Hepatocyte (in vitro differentiated cells): ENCODE data around the gene MAB21L3. TPM values are rescaled to one million over a fixed set of nuclear protein-coding genes. Genes with fewer than 3 reads are reported as not detected.

ENCODE experiments used
- DNase-seq: peaks from one replicate; pipeline ENCODE4 v3.0.0-alpha.2; 2016; ENCODE audit warnings: low spot score
- H2AFZ ChIP-seq: fragments of 200-600 bp; sonication (generic); 2 replicates; pipeline ENCODE4 v1.6.0; 2016; ENCODE audit warnings: antibody characterized with exemption, mild to moderate bottlenecking
- H3K27ac ChIP-seq: fragments of 200-600 bp; sonication (generic); 2 replicates; pipeline ENCODE4 v1.5.1; 2016; ENCODE audit warnings: mild to moderate bottlenecking
- H3K27me3 ChIP-seq: fragments of 200-600 bp; sonication (generic); 2 replicates; pipeline ENCODE4 v1.6.1; 2016
- H3K36me3 ChIP-seq: fragments of 200-600 bp; sonication (generic); replicated peaks from 2 replicates; pipeline ENCODE4 v1.5.1; 2016; ENCODE audit warnings: low read depth; ENCODE audit not compliant: insufficient read depth
- H3K4me1 ChIP-seq: fragments of 200-600 bp; sonication (generic); 2 replicates; pipeline ENCODE4 v1.5.1; 2016; ENCODE audit warnings: mild to moderate bottlenecking, moderate library complexity; ENCODE audit not compliant: insufficient read depth
- H3K4me2 ChIP-seq: fragments of 200-600 bp; sonication (generic); 2 replicates; pipeline ENCODE4 v1.6.0; 2016
- H3K4me3 ChIP-seq: fragments of 200-600 bp; sonication (generic); 2 replicates; pipeline ENCODE4 v1.5.1; 2016; ENCODE audit warnings: mild to moderate bottlenecking
- H3K79me2 ChIP-seq: fragments of 200-600 bp; sonication (generic); 2 replicates; pipeline ENCODE4 v1.6.0; 2017; ENCODE audit warnings: mild to moderate bottlenecking
- H3K9me2 ChIP-seq: fragments of 200-600 bp; sonication (generic); replicated peaks from 2 replicates; pipeline ENCODE4 v1.6.0; 2017; ENCODE audit warnings: mild to moderate bottlenecking; ENCODE audit not compliant: insufficient read depth
- H3K9me3 ChIP-seq: fragments of 200-600 bp; sonication (generic); 2 replicates; pipeline ENCODE4 v1.5.1; 2016; ENCODE audit warnings: low read depth, mild to moderate bottlenecking
- H4K20me1 ChIP-seq: fragments of 200-600 bp; sonication (generic); 2 replicates; pipeline ENCODE4 v1.6.0; 2016; ENCODE audit warnings: mild to moderate bottlenecking; ENCODE audit not compliant: insufficient read depth, poor library complexity, severe bottlenecking
- EZH2 ChIP-seq: fragments of 200-600 bp; sonication (generic); IDR thresholded peaks from 2 replicates; pipeline ENCODE4 v1.6.1; 2016; ENCODE audit warnings: antibody characterized with exemption, mild to moderate bottlenecking, borderline replicate concordance
- EZH2phosphoT487 ChIP-seq: fragments of 200-600 bp; sonication (generic); IDR thresholded peaks from one replicate; pipeline ENCODE4 v1.6.1; 2018; ENCODE audit warnings: antibody characterized with exemption, mild to moderate bottlenecking, low read depth, moderate library complexity; ENCODE audit not compliant: unreplicated experiment, severe bottlenecking
- WGBS: methylation state at CpG from one replicate; pipeline ENCODE4 v1.1.6; 2016; ENCODE audit warnings: low lambda C conversion rate; ENCODE audit errors: missing lambda C conversion rate; 5-methylcytosine and 5-hydroxymethylcytosine counted together
- polyA plus RNA-seq: library from polyadenylated mRNA; unstranded; fragments of >200 nt; fragmentation: Nextera tagmentation; extraction: Ambion mirVana; gene quantifications from 2 replicates; pipeline ENCODE4 v1.2.1, GENCODE V29; 2016
- total RNA-seq: library from RNA; depleted of rRNA; stranded (reverse); fragments of >200 nt; gene quantifications from 2 replicates; pipeline ENCODE4 v1.2.3, GENCODE V29; 2014
- TF ChIP-seq, protein P1 (sequence below): fragments of 200-600 bp; sonication (generic); IDR thresholded peaks from 2 replicates; pipeline ENCODE4 v1.5.1; 2016; ENCODE audit warnings: antibody characterized with exemption, mild to moderate bottlenecking; ENCODE audit not compliant: poor library complexity

MAB21L3 gene
- total and polyA plus RNA-seq, 2 experiments from 2014 or later, result 0.47 to 0.74 TPM

DNA sequence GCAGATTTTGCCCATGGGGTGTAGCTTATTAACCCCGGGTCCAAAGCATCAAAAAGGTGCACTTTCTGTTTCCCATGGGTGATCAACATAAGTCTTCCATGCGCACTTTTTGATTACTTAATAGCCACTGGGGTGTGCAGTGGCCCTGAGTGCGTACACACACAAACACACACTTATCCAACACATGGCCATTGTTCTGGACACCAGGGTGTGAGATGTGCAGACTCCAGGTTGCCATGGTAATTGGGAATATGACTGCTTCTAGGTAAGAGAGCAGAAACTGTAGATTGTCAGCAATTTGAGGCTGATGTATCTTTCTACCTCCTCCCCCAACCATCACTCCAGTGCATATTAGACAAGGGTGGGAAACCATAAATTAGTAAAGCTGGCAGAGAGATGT, 68.8 kb downstream of the MAB21L3 start:
- 89% methylated on average over 3 of the region's 3 CpGs for WGBS
- no peaks in the 10 kb centered on the region for H3K79me2 ChIP-seq
- H3K4me3 ChIP-seq, result no peak overlapping the region
- peaks cover 9% of the 10 kb centered on the region for H3K4me1 ChIP-seq
- H3K27ac ChIP-seq, result peak overlapping the region; percentile 87
- H3K9me3 ChIP-seq, result no peaks in the 10 kb centered on the region
- no peak overlapping the region for H3K4me2 ChIP-seq
- H2AFZ ChIP-seq, result no peak overlapping the region
- H3K36me3 ChIP-seq, result no peaks in the 10 kb centered on the region
- DNase-seq, result no peak
- no peaks in the 10 kb centered on the region for H4K20me1 ChIP-seq
- TF ChIP-seq EZH2, result no peak
- TF ChIP-seq EZH2phosphoT487, result no peak
- TF ChIP-seq, protein P1, sequence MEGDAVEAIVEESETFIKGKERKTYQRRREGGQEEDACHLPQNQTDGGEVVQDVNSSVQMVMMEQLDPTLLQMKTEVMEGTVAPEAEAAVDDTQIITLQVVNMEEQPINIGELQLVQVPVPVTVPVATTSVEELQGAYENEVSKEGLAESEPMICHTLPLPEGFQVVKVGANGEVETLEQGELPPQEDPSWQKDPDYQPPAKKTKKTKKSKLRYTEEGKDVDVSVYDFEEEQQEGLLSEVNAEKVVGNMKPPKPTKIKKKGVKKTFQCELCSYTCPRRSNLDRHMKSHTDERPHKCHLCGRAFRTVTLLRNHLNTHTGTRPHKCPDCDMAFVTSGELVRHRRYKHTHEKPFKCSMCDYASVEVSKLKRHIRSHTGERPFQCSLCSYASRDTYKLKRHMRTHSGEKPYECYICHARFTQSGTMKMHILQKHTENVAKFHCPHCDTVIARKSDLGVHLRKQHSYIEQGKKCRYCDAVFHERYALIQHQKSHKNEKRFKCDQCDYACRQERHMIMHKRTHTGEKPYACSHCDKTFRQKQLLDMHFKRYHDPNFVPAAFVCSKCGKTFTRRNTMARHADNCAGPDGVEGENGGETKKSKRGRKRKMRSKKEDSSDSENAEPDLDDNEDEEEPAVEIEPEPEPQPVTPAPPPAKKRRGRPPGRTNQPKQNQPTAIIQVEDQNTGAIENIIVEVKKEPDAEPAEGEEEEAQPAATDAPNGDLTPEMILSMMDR, result no peak
- H3K27me3 ChIP-seq, result no peaks in the 10 kb centered on the region
- no peaks in the 10 kb centered on the region for H3K9me2 ChIP-seq

GRCh38 chr1:116182019-116182714, 71.0 kb downstream of the MAB21L3 start:
- H3K4me2 ChIP-seq, result no peak overlapping the region
- TF ChIP-seq EZH2phosphoT487 (no peak), EZH2 (no peak)
- TF ChIP-seq, protein P1, result no peak
- no peak overlapping the region for H3K27ac ChIP-seq
- no peaks in the 10 kb centered on the region for H3K79me2 ChIP-seq
- no peak overlapping the region for H3K4me3 ChIP-seq
- no peaks in the 10 kb centered on the region for H3K36me3 ChIP-seq
- no peaks in the 10 kb centered on the region for H3K27me3 ChIP-seq
- H3K4me1 ChIP-seq, result peaks cover 8% of the 10 kb centered on the region
- no peak for DNase-seq
- H2AFZ ChIP-seq, result no peak overlapping the region
- H4K20me1 ChIP-seq, result no peaks in the 10 kb centered on the region
- no peaks in the 10 kb centered on the region for H3K9me2 ChIP-seq
- 73% methylated on average over 3 of the region's 3 CpGs for WGBS
- H3K9me3 ChIP-seq, result no peaks in the 10 kb centered on the region

Other genes starting within 250 kb of the MAB21L3 start
- 5.4 and 6.9 TPM in 2 replicates for gene SLC22A15, start 134.9 kb upstream of the MAB21L3 start, total RNA-seq
- 3.1 and 3.4 TPM in 2 replicates for gene SLC22A15, start 134.9 kb upstream of the MAB21L3 start, polyA plus RNA-seq